HG03571 (cell line): ENCODE results near the gene NR6A1.
"Not testable (repeated sequence)": the region's sequence is repeated elsewhere in the genome, so short reads cannot be mapped to it uniquely, and the experiment has no call there.

ENCODE experiments used
- ATAC-seq: cut with Tn5 transposase; IDR thresholded peaks from one replicate; pipeline ENCODE4 v1.9.1; 2021; ENCODE audit not compliant: unreplicated experiment

The NR6A1 gene

GRCh38 chr9:124621371-124622328 lies 149.5 kb downstream of the NR6A1 start:
- peak; percentile 62 for ATAC-seq

DNA sequence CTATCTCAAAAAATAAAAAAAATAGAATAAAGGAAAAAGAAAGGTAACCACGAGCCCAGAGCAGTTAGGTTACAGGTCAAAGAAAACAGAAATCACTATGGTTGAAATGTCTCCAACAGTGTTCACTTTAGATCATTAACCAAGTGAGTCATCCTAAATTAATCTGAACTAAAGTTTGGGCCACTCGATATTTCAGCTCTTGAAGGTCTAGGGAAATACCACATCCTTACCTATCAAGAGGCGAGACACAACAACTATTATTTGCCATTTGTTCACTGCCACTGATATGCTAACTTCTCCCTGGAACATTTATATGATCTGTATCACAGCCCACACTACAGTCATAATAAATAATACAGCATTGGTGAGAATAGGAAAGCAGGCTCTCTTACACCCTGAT lies 152.6 kb downstream of the NR6A1 start:
- ATAC-seq: no peak

GRCh38 chr9:124617477-124618141 lies 153.5 kb downstream of the NR6A1 start:
- no peak for ATAC-seq

- ATAC-seq: no peak
Measured at GRCh38 chr9:124616961-124617360, 154.2 kb downstream of the NR6A1 start.

GRCh38 chr9:124615840-124616239 lies 155.3 kb downstream of the NR6A1 start:
- not testable (repeated sequence) for ATAC-seq

DNA sequence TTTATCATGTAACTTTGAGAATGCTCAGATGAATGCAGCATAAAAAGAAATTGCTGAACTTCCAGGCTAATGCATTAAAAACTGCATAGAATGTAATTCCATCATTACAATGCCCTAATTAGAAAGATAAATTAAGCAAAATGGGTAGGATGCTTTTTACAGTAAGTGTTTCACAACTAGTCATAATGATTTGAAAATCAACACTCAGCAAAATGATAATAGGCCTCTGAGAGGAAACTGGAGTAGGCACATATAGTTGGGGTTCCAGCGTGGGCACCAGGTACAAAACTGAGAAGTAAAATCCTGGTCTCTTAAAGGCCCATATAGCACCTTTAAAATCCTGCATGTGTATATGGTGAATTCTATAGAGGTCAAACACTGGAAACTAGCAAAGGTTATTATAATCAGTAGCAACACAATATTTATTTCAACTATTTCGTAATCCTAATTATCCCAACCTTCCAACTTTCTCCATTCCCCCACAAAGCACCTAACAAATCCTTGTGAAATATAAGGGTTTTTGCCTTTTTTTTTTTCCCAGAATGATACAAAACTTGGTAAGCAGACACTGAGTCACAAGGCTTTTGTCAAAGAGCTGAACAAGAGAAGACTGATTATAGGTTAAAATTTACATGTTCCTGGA lies 155.9 kb downstream of the NR6A1 start:
- no peak for ATAC-seq

GRCh38 chr9:124613849-124614248 lies 157.3 kb downstream of the NR6A1 start:
- no peak for ATAC-seq

- no peak for ATAC-seq
Measured at GRCh38 chr9:124611106-124611505, 160.0 kb downstream of the NR6A1 start.

DNA sequence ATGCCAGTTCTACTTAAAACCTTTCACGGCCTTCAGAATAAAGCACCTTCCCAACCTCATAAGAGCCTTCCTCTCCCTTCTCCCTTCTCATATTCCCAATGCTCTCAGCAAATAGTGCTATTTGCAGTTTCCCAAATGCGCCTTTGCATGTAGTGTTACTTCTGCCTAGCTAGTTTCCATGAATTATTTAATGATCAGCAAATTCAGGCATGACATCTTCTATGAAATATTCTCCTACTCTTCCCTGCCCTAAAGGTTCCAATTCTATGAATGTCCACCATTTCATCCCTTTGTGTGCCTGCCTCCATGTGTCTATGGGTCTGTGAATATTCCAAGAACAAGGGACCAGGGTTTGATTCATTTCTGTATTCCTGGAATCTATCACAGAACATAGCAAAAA lies 165.1 kb downstream of the NR6A1 start:
- ATAC-seq: no peak

DNA sequence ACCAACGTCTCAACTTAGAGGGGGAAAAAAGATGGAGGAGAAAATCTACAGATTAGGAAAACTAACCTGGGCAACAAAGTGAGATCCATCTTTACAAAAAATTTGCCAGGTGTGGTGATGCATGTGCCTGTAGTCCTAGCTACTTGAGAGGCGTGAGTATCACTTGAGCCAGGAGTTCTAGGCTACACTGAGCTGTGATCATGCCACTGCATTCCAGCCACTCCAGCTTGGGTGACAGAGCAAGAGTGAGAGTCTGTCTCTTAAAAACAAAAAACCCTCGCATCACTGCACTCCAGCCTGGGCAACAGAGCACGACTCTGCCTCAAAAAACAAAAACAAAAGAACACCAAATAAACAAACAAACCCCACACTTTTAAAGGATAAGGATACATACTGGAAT lies 165.9 kb downstream of the NR6A1 start:
- ATAC-seq: no peak

GRCh38 chr9:124602632-124603031 lies 168.5 kb downstream of the NR6A1 start:
- no peak for ATAC-seq

DNA sequence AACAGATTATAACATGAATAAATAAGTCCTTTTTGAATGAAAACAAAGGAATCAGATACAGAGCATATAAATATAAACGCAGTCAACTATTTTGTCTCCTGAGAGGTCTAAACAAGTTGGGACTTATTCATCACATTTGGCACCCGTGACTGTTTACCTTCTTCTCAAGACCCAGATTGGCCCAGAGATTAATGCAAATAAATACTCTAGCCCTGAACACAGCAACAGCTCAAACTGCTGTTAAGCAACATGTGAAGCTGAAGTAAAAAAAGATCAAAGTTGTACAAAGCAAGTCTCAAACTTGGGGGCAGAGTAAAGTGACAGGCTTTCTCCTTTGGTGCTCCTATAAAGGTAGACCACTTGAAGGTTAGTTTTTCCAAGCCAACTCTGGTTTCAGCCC lies 168.9 kb downstream of the NR6A1 start:
- no peak for ATAC-seq

- no peak for ATAC-seq
Measured at GRCh38 chr9:124600407-124600806, 170.7 kb downstream of the NR6A1 start.

DNA sequence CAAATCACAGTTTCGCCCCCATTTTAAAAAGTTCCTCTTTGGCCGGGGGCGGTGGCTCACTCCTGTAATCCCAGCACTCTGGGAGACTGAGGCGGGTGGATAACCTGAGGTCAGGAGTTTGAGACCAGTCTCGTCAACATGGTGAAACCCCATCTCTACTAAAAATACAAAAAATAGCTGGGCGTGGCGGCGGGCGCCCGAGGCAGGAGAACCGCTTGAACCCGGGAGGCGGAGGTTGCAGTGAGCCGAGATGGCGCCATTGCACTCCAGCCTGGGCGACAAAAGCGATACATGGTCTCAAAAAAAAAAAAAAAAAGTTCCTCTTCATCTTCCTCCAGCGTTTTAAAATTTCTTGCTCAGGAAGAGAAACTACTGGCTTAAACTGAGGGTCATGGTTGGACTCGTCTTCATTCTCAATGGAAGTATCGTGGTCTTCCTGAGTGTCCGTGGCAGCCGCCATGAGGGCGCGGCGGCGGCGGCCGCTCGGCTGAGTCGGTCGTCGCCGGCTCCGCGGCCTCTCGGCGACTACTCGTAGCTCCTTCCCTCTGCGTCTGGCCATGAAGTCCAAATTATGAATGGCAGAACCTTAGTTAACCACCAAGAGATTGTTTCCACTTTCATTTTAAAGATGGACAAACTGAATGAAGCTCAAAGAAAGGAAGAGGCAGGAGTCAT lies 171.9 kb downstream of the NR6A1 start:
- no peak for ATAC-seq

- ATAC-seq: no peak
Measured at GRCh38 chr9:124598048-124598447, 173.1 kb downstream of the NR6A1 start.

- no peak for ATAC-seq
Measured at GRCh38 chr9:124596172-124596839, 174.8 kb downstream of the NR6A1 start.

DNA sequence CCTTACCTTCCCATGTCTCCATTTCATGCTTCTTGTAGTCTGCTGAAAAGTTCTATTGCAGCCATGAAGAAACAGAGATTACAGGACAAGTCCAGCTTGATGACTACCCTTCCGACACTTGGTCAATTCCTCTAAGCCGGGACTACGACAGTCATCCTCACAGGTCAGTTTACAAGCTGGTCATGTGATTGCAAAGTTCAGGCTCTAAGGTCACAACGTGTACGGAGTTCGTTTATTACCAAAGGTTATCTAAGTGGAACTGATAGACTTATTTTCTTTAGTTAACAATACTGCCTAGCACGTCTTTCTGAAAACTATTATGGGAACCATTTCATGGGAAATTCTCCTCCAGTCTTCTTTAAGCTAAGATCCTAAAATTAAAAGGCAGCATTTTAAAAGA lies 175.4 kb downstream of the NR6A1 start:
- ATAC-seq: no peak

- ATAC-seq: no peak
Measured at GRCh38 chr9:124594673-124595072, 176.4 kb downstream of the NR6A1 start.

DNA sequence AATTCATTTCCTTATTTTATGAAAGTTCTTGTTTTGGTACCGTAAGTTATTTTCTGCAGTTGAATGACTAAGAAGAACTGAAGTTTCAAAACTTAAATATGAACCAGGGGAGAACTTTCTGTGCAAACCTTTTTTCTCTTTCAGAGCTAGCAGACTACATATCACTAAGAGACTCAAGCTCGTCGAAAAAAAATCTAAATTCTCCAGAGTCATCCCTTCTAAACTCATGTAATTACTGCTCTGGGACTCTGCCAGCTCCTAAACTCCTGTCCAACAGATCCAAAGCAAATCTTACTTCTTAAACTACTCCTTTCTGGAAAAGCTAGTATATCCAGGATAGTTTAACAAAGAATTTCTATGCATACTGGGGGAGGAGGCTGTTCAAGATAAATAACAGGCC lies 176.9 kb downstream of the NR6A1 start:
- ATAC-seq: no peak

- ATAC-seq: no peak
Measured at GRCh38 chr9:124593651-124594058, 177.5 kb downstream of the NR6A1 start.

GRCh38 chr9:124593200-124593599 lies 177.9 kb downstream of the NR6A1 start:
- no peak for ATAC-seq
